Ovary (tissue), 9 donors: ENCODE data around the gene OCSTAMP. TPM values are rescaled to one million over a fixed set of nuclear protein-coding genes. Genes with fewer than 3 reads are reported as not detected.

ENCODE experiments used
- DNase-seq, 5 donors: peaks; one replicate each; pipeline ENCODE4 v3.0.0-alpha.2; 2019 to 2020
- H3K27ac ChIP-seq, 2 donors: fragments of 200-600 bp; one replicate each; pipeline versions ENCODE4 v1.5.1 to v1.8.0; 2019 to 2022
- H3K27me3 ChIP-seq: fragments of 200-600 bp; one replicate; pipeline ENCODE4 v1.8.0; 2022
- H3K36me3 ChIP-seq: fragments of 200-600 bp; sonication (generic); one replicate; pipeline ENCODE4 v1.5.1; 2019
- H3K4me1 ChIP-seq: one replicate; pipeline ENCODE4 v1.8.1; 2013; ENCODE audit warnings: mild to moderate bottlenecking, moderate library complexity; ENCODE audit not compliant: insufficient read depth
- H3K4me3 ChIP-seq: fragments of 200-600 bp; sonication (generic); one replicate; pipeline ENCODE4 v1.5.1; 2017
- H3K9me3 ChIP-seq, 2 donors: fragments of 200-600 bp in 1 of 2; sonication (generic) in 1 of 2; one replicate each; pipeline versions ENCODE4 v1.5.1 to v1.8.1; 2013 to 2019; ENCODE audit warnings: mild to moderate bottlenecking in 1 of 2, moderate library complexity in 1 of 2
- EP300 ChIP-seq: sonication (generic); formaldehyde crosslinking; IDR thresholded peaks from one replicate; pipeline ENCODE4 v1.6.1; 2017; ENCODE audit warnings: antibody characterized with exemption
- POLR2A ChIP-seq: fragments of 450-650 bp; IDR thresholded peaks from one replicate; pipeline ENCODE4 v1.6.1; 2017; ENCODE audit warnings: antibody characterized with exemption, mild to moderate bottlenecking, moderate library complexity
- WGBS, 3 donors: extraction: QIAGEN DNeasy Blood & Tissue Kit in 1 of 3; methylation state at CpG; one replicate each; pipeline versions ENCODE4 v1.1.5 to v1.1.7; 2013 to 2017; 5-methylcytosine and 5-hydroxymethylcytosine counted together
- intact Hi-C, 4 donors: fragments of 100-400 bp; cut with DNase I; formaldehyde crosslinking; loops; one replicate each; pipeline versions ENCODE4 v1.11.0 to v1.15.1; 2022 to 2023
- polyA plus RNA-seq, 2 donors: library from polyadenylated mRNA; stranded (reverse); fragments of 200-250 nt in 1 of 2; fragments of 350-450 nt in 1 of 2; fragmentation: Illumina TruSeq in 1 of 2; extraction: RNeasy Lipid Tissue Mini Kit (QIAGEN cat#74804) in 1 of 2; gene quantifications; one replicate each; pipeline ENCODE4 v1.2.3, GENCODE V29; 2013 to 2014
- total RNA-seq, 7 donors: library from RNA; depleted of rRNA in 2 of 7; stranded (reverse); fragments of >200 nt in 2 of 7; fragmentation: NEBNext Ultra II Directional in 3 of 7; extraction: Animal tissue kit (Norgen Biotek cat#: 25700) in 3 of 7; gene quantifications; one replicate each; pipeline versions ENCODE4 v1.1.0 to v1.2.4, GENCODE V29; 2016 to 2023
- TF ChIP-seq, protein P1 (sequence below), 3 donors: fragments of 450-650 bp in 2 of 3; fragments of 200-600 bp in 1 of 3; IDR thresholded peaks; one replicate each; pipeline versions ENCODE4 v1.5.1 to v1.8.0; 2016 to 2022; ENCODE audit warnings: antibody characterized with exemption in 3 of 3, mild to moderate bottlenecking in 1 of 3
- donor health status: DM: no; HTN: no; CAD: no; lungs with moderate emphysema.
- donor health status: DM: no; HTN: no; CAD: no.
- donor health status: Bipolar disorder and iron deficiency.
- donor health status: DM: yes; HTN: yes; CAD: no.
- donor health status: DM: no; HTN: no; CAD: no.
- donor health status: DM: yes; HTN: yes; CAD: no.

OCSTAMP gene
- total and polyA plus RNA-seq, 9 donors, result 2.0 TPM; not detected in 8

DNA sequence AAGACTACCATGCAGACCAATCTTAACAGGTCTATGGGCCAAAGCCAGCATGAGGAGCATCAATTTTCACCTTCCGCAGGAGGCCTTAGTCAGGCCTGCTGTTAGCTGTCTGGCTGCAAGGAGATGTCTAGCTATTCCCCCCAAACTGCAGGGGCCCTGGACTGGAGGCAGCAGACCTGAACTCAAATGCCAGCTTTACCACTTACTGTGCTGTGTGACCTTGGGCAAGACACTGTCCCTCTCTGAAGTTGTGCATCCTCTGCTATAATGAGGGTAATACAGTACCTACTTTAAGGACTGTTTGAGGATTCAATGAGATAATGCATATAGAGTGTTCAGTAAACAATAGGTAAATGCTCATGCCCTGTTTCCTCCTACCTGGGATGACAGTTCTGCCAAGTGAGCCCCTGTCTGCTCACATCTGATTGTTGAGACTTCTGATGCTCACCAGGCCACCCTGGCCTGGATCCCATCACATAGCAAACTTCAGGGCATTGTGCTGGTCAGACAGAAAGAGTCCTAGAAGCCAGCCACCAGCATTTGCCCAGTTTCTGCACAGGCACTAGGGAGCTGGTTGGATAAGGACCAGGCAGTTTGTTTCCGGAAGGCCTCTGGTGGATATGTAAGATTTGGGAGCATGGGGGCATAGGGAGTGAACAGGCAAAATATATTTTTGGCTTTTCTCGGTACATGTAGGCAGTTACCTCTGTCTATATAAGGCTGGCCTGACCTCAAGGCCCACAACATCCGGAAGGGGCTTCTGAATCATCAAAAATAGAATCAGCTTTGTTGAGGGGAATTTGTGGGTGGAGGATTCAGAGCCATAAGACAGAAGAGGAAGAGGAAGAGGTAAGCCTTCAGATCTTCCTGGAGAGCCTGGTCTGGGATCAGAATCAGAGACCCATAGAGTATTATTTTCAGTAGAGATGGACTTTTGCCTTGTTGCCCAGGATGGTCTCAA is 2.3 kb upstream of the OCSTAMP start:
- Histone ChIP-seq H3K27me3 (no peaks in the 10 kb centered on the region), H3K4me1 (no peaks in the 10 kb centered on the region), H3K4me3 (no peak overlapping the region), H3K9me3 (no peaks in the 10 kb centered on the region), H3K36me3 (no peaks in the 10 kb centered on the region), H3K27ac (no peak overlapping the region)
- WGBS, 3 donors, result 53 to 60% (median 55%) methylated on average over 4 of the region's 4 CpGs
- TF ChIP-seq, protein P1, sequence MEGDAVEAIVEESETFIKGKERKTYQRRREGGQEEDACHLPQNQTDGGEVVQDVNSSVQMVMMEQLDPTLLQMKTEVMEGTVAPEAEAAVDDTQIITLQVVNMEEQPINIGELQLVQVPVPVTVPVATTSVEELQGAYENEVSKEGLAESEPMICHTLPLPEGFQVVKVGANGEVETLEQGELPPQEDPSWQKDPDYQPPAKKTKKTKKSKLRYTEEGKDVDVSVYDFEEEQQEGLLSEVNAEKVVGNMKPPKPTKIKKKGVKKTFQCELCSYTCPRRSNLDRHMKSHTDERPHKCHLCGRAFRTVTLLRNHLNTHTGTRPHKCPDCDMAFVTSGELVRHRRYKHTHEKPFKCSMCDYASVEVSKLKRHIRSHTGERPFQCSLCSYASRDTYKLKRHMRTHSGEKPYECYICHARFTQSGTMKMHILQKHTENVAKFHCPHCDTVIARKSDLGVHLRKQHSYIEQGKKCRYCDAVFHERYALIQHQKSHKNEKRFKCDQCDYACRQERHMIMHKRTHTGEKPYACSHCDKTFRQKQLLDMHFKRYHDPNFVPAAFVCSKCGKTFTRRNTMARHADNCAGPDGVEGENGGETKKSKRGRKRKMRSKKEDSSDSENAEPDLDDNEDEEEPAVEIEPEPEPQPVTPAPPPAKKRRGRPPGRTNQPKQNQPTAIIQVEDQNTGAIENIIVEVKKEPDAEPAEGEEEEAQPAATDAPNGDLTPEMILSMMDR (IDR thresholded peaks at IDR 0.05), result no peak
- no peak for TF ChIP-seq EP300
- no peak for TF ChIP-seq POLR2A
- DNase-seq, result no peak
- intact Hi-C loops, result no loop called here

DNA sequence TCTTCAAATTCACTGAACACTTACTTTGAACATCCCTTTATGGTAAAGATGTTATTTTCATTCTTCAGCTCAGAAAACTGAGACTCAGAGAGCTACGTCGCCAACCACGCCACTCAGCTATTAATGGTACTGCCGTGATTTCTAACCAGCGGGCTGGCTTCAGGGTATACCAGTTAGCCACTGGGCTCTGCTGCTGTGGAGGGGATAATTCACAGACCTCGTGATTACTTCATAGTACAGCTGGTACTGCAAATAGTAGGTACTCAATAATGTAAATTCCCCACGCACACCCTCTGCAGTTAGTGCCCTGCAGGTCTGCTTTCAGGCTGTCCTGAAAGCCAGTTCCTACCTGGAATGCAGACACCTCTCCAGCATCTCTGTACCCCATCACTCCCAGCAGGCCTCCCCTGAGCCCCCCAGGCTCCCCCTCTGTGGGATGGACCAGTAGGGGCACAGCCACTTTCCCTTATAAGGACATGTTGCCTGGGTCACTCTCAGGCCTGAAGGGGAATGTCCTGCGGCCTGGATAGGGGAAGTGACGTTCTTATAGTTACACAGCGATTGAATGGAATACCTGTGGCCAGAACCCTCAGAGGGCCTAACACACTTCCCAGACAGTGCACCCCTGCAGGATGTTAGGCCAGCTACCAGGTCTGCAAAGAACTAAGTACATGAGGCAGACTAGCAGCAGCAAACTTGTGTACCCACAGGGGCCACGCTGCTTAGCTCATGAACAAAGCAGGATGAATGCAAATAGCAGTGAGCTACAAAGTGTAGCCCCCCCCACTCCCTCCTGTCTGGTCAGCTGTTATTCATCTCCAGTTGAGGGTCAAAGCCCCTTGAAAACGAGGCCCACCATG is 1.3 kb upstream of the OCSTAMP start:
- DNase-seq, result no peak
- H3K36me3 ChIP-seq, result no peaks in the 10 kb centered on the region
- no peaks in the 10 kb centered on the region for H3K9me3 ChIP-seq
- H3K27ac ChIP-seq, result no peak overlapping the region
- no peak overlapping the region for H3K4me3 ChIP-seq
- H3K27me3 ChIP-seq, result no peaks in the 10 kb centered on the region
- intact Hi-C loops, result no loop called here
- no peaks in the 10 kb centered on the region for H3K4me1 ChIP-seq
- TF ChIP-seq, protein P1 (IDR thresholded peaks at IDR 0.05), result no peak
- TF ChIP-seq EP300 (no peak), POLR2A (no peak)
- 73 to 74% (median 74%) methylated on average over 12 of the region's 12 CpGs for WGBS, 3 donors

DNA sequence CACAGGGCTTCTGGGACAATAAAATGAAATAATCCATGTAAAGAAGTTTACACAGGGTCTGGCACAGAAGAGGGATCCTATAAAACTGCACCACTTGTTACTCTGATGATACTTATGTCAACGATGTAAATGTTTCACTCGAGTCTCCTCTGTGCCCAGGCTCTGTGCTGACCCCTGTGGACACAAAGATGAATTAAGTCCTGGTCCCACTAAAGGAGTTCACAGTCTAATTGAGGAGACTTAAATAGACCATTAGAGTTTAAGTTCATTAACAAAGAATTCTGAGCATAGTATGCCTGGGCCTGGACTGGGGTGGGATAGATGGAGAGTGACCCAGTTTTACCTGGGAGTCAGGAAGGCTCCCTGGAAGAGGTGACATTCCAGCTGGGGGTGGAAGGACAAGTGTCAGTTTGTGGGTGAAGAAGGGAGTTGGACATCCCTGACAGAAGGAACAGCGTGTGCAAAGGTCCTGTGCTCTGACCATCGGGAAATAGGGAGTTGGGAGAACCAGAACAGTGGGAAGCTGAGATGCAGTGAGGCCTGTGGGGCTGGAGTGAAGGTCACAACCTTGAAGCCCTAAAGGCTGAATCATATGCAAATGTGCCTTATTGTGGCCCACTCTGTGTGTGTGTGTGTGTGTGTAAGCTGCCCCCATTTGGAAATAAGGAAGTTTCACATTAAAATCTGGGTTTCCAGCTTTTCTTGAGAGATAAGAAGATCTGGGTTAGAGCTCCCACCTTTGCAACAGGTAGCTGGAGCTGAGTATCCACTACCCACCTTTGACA is 1.1 kb downstream of the OCSTAMP start:
- H3K36me3 ChIP-seq, result no peaks in the 10 kb centered on the region
- intact Hi-C loops, result no loop called here
- H3K27me3 ChIP-seq, result no peaks in the 10 kb centered on the region
- DNase-seq, result no peak
- H3K4me1 ChIP-seq, result no peaks in the 10 kb centered on the region
- TF ChIP-seq EP300 (no peak), POLR2A (no peak)
- TF ChIP-seq, protein P1 (IDR thresholded peaks at IDR 0.05), result no peak
- H3K4me3 ChIP-seq, result no peak overlapping the region
- 87 to 90% (median 90%) methylated on average over 4 of the region's 4 CpGs for WGBS, 3 donors
- H3K9me3 ChIP-seq, result no peaks in the 10 kb centered on the region
- no peak overlapping the region for H3K27ac ChIP-seq

DNA sequence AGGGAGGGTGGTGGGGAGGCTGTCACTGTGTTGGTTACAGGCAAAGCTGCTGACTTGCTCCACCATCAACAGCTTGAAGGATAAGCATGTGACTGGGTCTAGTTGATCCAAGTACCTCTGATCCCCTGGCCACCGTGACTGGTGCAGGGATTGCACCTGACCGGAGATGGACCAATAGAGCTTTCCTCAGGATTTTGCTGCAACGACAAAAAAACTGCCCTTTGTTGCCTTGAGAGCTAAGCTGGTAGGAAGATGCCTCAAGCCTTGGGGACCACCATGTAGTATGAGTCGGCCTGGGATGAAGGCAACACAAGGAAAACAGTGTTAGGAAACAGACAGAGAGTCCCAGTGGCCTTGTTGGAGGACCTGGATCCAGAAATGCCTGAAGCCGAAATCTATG is 1.8 kb downstream of the OCSTAMP start:
- DNase-seq, result no peak
- Histone ChIP-seq H3K36me3 (no peaks in the 10 kb centered on the region), H3K27ac (no peak overlapping the region), H3K4me1 (no peaks in the 10 kb centered on the region), H3K9me3 (no peaks in the 10 kb centered on the region), H3K27me3 (no peaks in the 10 kb centered on the region), H3K4me3 (no peak overlapping the region)
- WGBS, 3 donors, result 79 to 90% (median 86%) methylated on average over 5 of the region's 5 CpGs
- TF ChIP-seq, protein P1 (IDR thresholded peaks at IDR 0.05), result no peak
- TF ChIP-seq POLR2A, result no peak
- TF ChIP-seq EP300, result no peak
- intact Hi-C loops, result no loop called here
